SK-N-SH treated with all-trans-retinoic acid at 6 μM for 48 hours (cell line): ENCODE results near the gene CNTNAP2.

Source experiments
- OSR1 ChIP-seq: fragments of 250-450 bp; sonication (Bioruptor Pico); IDR thresholded peaks from 2 replicates; pipeline ENCODE4 v1.8.0; 2022; ENCODE audit warnings: moderate library complexity, mild to moderate bottlenecking, inconsistent platforms
- ZFP30 ChIP-seq: fragments of 450-650 bp; formaldehyde crosslinking; IDR thresholded peaks from 2 replicates; pipeline ENCODE4 v1.5.0; 2022; ENCODE audit warnings: mild to moderate bottlenecking, moderate library complexity
- ZNF8 ChIP-seq: fragments of 450-650 bp; formaldehyde crosslinking; IDR thresholded peaks from 2 replicates; pipeline ENCODE4 v1.5.0; 2020; ENCODE audit warnings: mild to moderate bottlenecking, moderate library complexity

DNA sequence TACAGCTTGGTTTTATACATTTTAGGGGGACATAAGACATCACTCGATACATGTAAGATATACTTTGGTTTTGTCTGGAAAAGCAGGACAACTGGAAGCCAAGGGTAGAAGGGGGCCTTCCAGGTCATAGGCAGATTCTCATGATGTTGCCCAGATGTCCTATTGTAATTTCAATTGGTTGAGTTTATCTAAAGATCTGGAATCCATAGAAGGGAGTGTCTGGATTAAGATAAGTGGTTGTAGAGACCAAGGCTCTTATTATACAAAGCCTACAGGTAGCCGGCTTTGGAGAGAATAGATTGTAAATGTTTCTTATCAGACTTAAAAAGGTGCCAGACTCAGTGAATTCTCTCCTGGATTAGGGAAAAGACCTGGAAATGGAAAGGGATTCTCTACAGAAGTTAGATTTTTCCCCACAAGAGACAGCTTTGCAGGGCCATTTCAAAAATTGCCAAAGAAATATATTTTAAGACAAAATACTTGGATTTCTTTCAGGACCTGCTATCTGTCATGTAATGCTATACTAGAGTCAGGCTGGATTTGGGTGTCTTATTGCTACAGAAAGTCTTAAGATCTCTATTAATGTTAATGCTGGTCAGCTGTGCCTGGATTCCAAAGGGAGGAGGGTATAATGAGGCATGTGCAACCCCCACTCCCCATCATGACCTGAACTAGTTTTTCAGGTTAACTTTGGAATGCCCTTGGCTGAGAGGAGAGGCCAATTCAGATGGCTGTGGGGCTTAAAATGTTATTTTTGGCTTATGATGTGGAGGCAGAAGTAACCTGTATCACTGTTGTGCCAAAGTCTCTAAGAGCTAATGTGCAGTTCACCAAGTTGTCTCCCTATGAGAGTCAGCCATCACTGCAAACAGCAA is 1962.8 kb downstream of the CNTNAP2 start:
- TF ChIP-seq ZNF8 (CRISPR knock-in tag) (no peak), ZFP30 (no peak), OSR1 (no peak)
